ENCODE measurements around the gene PDE9A. TPM values are rescaled to one million over a fixed set of nuclear protein-coding genes. Genes with fewer than 3 reads are reported as not detected.

PDE9A gene
- total RNA-seq, 1 experiment from 2014 or later: 31.9 TPM

DNA sequence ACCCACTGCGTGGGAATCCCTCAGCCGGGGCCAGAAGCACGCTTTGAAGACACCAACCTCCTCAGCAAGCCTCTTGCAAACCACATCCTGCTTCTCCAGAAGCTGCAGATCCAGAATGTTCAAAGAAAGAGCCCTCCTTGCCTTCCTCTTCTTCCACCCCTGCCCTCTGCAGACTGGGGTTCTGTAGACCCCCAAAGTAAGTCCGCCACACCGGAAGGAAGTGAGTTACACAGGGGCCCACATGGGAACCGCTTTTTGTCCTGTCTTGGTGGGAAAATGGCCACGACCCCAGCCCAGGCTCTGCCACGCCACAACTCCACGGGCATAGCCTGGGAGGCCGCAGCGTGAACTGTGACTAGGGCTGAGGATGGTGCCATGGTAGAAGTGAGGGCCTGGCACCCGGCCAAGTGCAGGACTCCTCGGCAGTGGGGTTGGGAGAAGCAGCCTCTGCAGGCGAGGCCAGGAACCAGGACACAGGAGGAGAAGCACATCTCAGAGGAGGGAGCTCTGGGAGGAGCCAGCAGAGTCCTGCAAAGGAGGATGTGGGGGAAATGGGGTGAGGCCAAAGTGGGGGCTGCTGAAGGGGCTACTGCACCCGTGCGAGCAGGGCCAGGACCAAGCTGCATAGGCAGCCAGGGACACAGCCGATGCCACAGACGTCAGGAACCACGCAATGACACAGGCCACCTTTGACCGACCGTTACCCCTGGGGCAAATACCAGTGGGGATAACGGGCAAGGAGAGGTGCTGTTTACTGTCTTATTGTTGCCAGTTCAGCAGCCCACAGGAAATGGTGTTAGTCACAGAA, 30.9 kb downstream of the PDE9A start:
- H4K20me1 ChIP-seq (ENCODE audit: control insufficient read depth, insufficient read depth, insufficient read length): no peaks in the 10 kb centered on the region
- no peak overlapping the region for H2BK15ac ChIP-seq (ENCODE audit: low read depth, low read length)
- no CpG with 5 or more reads among the region's 22 CpGs for WGBS (ENCODE audit: extremely low coverage, insufficient read length, low lambda C conversion rate)
- no peak overlapping the region for H2BK12ac ChIP-seq (ENCODE audit: insufficient read length, low read depth, low read length)
- H3K4me1 ChIP-seq (ENCODE audit: insufficient read depth, low read length): no peaks in the 10 kb centered on the region
- H2BK5ac ChIP-seq (ENCODE audit: insufficient read length, low read length): no peak overlapping the region
- H4K8ac ChIP-seq (replicated peaks; ENCODE audit: insufficient read length, low read depth, low read length): no peak overlapping the region
- H3K4me2 ChIP-seq (ENCODE audit: insufficient read depth, insufficient read length, low read length): no peak overlapping the region
- no peak overlapping the region for H3K4ac ChIP-seq (ENCODE audit: low read depth, low read length)
- Mint-ChIP-seq H3K36me3 (ENCODE audit: insufficient read depth in 1 of 3, low read depth in 3 of 3) (peaks cover 21 to 43% (median 28%) of the 10 kb centered on the region in 3 experiments), H3K4me3 (no peak overlapping the region), H3K27ac (peak overlapping the region in 1 of 3 experiments; percentile 88; a peak in 2 of 7 replicates), H3K9me3 (no peaks in the 10 kb centered on the region), H3K27me3 (ENCODE audit: low read depth) (no peaks in the 10 kb centered on the region), H3K4me1 (peaks cover 6 to 12% of the 10 kb centered on the region in 2 experiments; a peak in 3 of 4 replicates)
- no peak overlapping the region for H3K56ac ChIP-seq (ENCODE audit: insufficient read length, low read depth, low read length)
- no peak overlapping the region for H2AK5ac ChIP-seq (ENCODE audit: insufficient read length, low read length)
- no peak overlapping the region for H2AFZ ChIP-seq (ENCODE audit: low read length)
- no peaks in the 10 kb centered on the region for H3K27me3 ChIP-seq (ENCODE audit: insufficient read depth, low read length)
- DNase-seq: no peak
- no peaks in the 10 kb centered on the region for H3K9me3 ChIP-seq (ENCODE audit: control insufficient read depth, low read depth, low read length)
- H3K23me2 ChIP-seq (ENCODE audit: insufficient read length, low read depth, low read length, poor library complexity, severe bottlenecking): no peaks in the 10 kb centered on the region
- H3K18ac ChIP-seq (ENCODE audit: insufficient read length, low read depth, low read length): no peak overlapping the region
- no peak overlapping the region for H2BK120ac ChIP-seq (ENCODE audit: low read depth, low read length, poor library complexity, severe bottlenecking)
- no peaks in the 10 kb centered on the region for H3K79me2 ChIP-seq (ENCODE audit: insufficient read depth, low read length)
- no peak overlapping the region for H3K9ac ChIP-seq (ENCODE audit: extremely low read depth, insufficient read length, low read length)
- TF ChIP-seq, protein P1, sequence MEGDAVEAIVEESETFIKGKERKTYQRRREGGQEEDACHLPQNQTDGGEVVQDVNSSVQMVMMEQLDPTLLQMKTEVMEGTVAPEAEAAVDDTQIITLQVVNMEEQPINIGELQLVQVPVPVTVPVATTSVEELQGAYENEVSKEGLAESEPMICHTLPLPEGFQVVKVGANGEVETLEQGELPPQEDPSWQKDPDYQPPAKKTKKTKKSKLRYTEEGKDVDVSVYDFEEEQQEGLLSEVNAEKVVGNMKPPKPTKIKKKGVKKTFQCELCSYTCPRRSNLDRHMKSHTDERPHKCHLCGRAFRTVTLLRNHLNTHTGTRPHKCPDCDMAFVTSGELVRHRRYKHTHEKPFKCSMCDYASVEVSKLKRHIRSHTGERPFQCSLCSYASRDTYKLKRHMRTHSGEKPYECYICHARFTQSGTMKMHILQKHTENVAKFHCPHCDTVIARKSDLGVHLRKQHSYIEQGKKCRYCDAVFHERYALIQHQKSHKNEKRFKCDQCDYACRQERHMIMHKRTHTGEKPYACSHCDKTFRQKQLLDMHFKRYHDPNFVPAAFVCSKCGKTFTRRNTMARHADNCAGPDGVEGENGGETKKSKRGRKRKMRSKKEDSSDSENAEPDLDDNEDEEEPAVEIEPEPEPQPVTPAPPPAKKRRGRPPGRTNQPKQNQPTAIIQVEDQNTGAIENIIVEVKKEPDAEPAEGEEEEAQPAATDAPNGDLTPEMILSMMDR (conservative IDR thresholded peaks at IDR 0.05): no peak
- H2BK20ac ChIP-seq (ENCODE audit: low read depth, low read length, poor library complexity, severe bottlenecking): no peak overlapping the region
- no peak overlapping the region for H3K23ac ChIP-seq (ENCODE audit: insufficient read length, low read depth, low read length)
- no peak overlapping the region for H3T11ph ChIP-seq (ENCODE audit: low read length)
- no peak overlapping the region for H3K14ac ChIP-seq (ENCODE audit: insufficient read depth, low read length)
- H4K5ac ChIP-seq (ENCODE audit: insufficient read length, low read depth, low read length): no peak overlapping the region
- H3K79me1 ChIP-seq (ENCODE audit: insufficient read depth, low read depth, low read length, poor library complexity, severe bottlenecking): no peaks in the 10 kb centered on the region
- H3K27ac ChIP-seq (ENCODE audit: insufficient read length, low read depth, low read length): no peak overlapping the region
- H4K91ac ChIP-seq (ENCODE audit: insufficient read length, low read depth, low read length): no peak overlapping the region
